DND-41 (cell line): ENCODE results near the gene ZCWPW2.

Source experiments
- ATAC-seq: fragments of 200-7000 bp; cut with Tn5 transposase; 3 replicates; pipeline ENCODE4 v1.9.1; 2021; ENCODE audit warnings: low read depth; ENCODE audit not compliant: insufficient read depth
- DNase-seq: peaks from one replicate; pipeline ENCODE4 v3.0.0-alpha.2; 2020
- H2AFZ ChIP-seq: 2 replicates; pipeline ENCODE4 v1.6.0; 2012; ENCODE audit warnings: low read depth, low read length
- H3K27ac ChIP-seq: 2 replicates; pipeline ENCODE4 v1.5.1; 2012; ENCODE audit warnings: low read length, inconsistent platforms
- H3K27me3 ChIP-seq: fragments of 200-600 bp; sonication (generic); 2 replicates; pipeline ENCODE4 v1.6.0; 2012; ENCODE audit warnings: low read length, mild to moderate bottlenecking, inconsistent platforms; ENCODE audit not compliant: insufficient read depth, poor library complexity
- H3K36me3 ChIP-seq: 2 replicates; pipeline ENCODE4 v1.5.1; 2012; ENCODE audit warnings: low read length, inconsistent platforms; ENCODE audit not compliant: insufficient read depth
- H3K4me1 ChIP-seq: 2 replicates; pipeline ENCODE4 v1.5.1; 2012; ENCODE audit warnings: mild to moderate bottlenecking, low read length; ENCODE audit not compliant: insufficient read depth
- H3K4me2 ChIP-seq: 2 replicates; pipeline ENCODE4 v1.6.0; 2012; ENCODE audit warnings: mild to moderate bottlenecking, moderate library complexity, low read length, inconsistent platforms; ENCODE audit not compliant: insufficient read depth
- H3K4me3 ChIP-seq, 2 experiments: fragments of 200-600 bp in 1 of 2; shearing (Covaris generic) in 1 of 2; 2 replicates each; pipeline ENCODE4 v1.5.1; 2012 to 2016; ENCODE audit warnings: inconsistent platforms in 2 of 2, low read length in 2 of 2, mild to moderate bottlenecking in 2 of 2, low read depth in 1 of 2, moderate library complexity in 1 of 2
- H3K79me2 ChIP-seq: 2 replicates; pipeline ENCODE4 v1.6.0; 2012; ENCODE audit warnings: low read length, inconsistent platforms; ENCODE audit not compliant: insufficient read depth
- H3K9ac ChIP-seq: 2 replicates; pipeline ENCODE4 v1.6.0; 2012; ENCODE audit warnings: low read depth, mild to moderate bottlenecking, inconsistent platforms, low read length, moderate library complexity
- H3K9me3 ChIP-seq: 2 replicates; pipeline ENCODE4 v1.5.1; 2012; ENCODE audit warnings: low read length, moderate library complexity, mild to moderate bottlenecking, inconsistent platforms; ENCODE audit not compliant: insufficient read depth, severe bottlenecking
- H4K20me1 ChIP-seq: 2 replicates; pipeline ENCODE4 v1.6.0; 2012; ENCODE audit warnings: low read length; ENCODE audit not compliant: insufficient read depth
- CTCF ChIP-seq: IDR thresholded peaks from 2 replicates; pipeline ENCODE4 v1.5.1; 2012; ENCODE audit warnings: borderline replicate concordance, low read length, moderate library complexity, mild to moderate bottlenecking; ENCODE audit not compliant: poor library complexity, severe bottlenecking; ENCODE audit errors: extremely low read depth
- EZH2 ChIP-seq: IDR thresholded peaks from 3 replicates; pipeline ENCODE4 v1.6.1; 2012; ENCODE audit warnings: borderline replicate concordance, low read depth, mild to moderate bottlenecking, moderate library complexity, low read length, inconsistent platforms; ENCODE audit not compliant: severe bottlenecking

ZCWPW2 gene

GRCh38 chr3:28556195-28556594 lies 207.7 kb downstream of the ZCWPW2 start:
- Histone ChIP-seq H3K27ac (no peak overlapping the region), H3K27me3 (no peaks in the 10 kb centered on the region), H3K9me3 (no peaks in the 10 kb centered on the region), H3K4me2 (no peak overlapping the region), H4K20me1 (no peaks in the 10 kb centered on the region), H2AFZ (no peak overlapping the region), H3K9ac (no peak overlapping the region), H3K4me3 (no peak overlapping the region), H3K79me2 (no peaks in the 10 kb centered on the region), H3K4me1 (no peaks in the 10 kb centered on the region), H3K36me3 (no peaks in the 10 kb centered on the region)
- ATAC-seq (no peak), DNase-seq (no peak)
- TF ChIP-seq CTCF: no peak
- no peak for TF ChIP-seq EZH2

DNA sequence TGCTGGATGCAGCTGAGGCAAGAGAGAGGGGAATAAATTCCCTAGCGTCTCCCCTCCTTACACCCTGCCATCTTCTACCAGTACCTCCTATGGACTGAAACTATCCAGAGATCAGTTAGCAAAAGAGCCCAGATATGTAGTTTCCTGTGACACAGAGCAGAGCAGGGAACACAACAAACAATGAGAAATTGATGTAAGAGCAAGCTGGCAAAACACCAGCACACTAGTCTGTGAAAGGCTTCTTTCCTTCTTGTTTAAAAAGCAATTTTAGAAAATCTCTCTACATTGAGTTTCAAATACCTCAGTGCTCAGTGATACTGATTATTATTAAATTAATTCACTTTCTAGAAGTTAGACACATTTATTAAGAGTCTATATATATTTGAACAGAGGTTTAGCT lies 215.7 kb downstream of the ZCWPW2 start:
- no peaks in the 10 kb centered on the region for H3K36me3 ChIP-seq
- H3K4me1 ChIP-seq: no peaks in the 10 kb centered on the region
- no peak overlapping the region for H3K27ac ChIP-seq
- H4K20me1 ChIP-seq: no peaks in the 10 kb centered on the region
- no peaks in the 10 kb centered on the region for H3K79me2 ChIP-seq
- TF ChIP-seq CTCF (no peak), EZH2 (no peak)
- no peak overlapping the region for H3K4me2 ChIP-seq
- H3K27me3 ChIP-seq: no peaks in the 10 kb centered on the region
- no peak overlapping the region for H3K4me3 ChIP-seq
- no peak overlapping the region for H3K9ac ChIP-seq
- no peak for ATAC-seq
- H2AFZ ChIP-seq: no peak overlapping the region
- no peaks in the 10 kb centered on the region for H3K9me3 ChIP-seq
- no peak for DNase-seq

DNA sequence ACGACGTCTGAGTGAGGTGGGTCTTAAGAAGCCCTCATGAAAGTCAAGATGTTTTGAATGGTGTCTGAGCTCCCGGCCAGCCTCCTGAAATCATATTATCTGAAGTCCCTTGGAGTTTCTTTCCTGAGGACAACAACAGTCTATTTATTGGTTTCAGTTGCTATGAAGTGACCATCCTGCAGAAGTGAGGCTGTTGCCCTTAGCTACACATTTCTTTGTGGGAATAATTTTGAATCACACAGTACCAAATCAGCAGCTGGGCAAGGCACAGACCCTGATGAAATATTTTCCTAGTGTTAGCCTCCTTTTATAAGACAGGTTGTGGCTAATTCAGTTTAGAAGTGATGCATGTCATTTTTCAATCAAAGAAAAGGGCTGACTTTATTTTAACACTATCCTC lies 220.8 kb downstream of the ZCWPW2 start:
- TF ChIP-seq EZH2: no peak
- no peak for TF ChIP-seq CTCF
- H3K27ac ChIP-seq: no peak overlapping the region
- no peaks in the 10 kb centered on the region for H3K79me2 ChIP-seq
- no peaks in the 10 kb centered on the region for H3K27me3 ChIP-seq
- ATAC-seq (no peak), DNase-seq (no peak)
- H3K36me3 ChIP-seq: no peaks in the 10 kb centered on the region
- H3K9me3 ChIP-seq: no peaks in the 10 kb centered on the region
- H3K4me1 ChIP-seq: no peaks in the 10 kb centered on the region
- H3K4me2 ChIP-seq: no peak overlapping the region
- H4K20me1 ChIP-seq: no peaks in the 10 kb centered on the region
- H2AFZ ChIP-seq: no peak overlapping the region
- no peak overlapping the region for H3K9ac ChIP-seq
- H3K4me3 ChIP-seq: no peak overlapping the region

GRCh38 chr3:28574036-28574435 lies 225.5 kb downstream of the ZCWPW2 start:
- no peak for DNase-seq
- Histone ChIP-seq H3K4me3 (no peak overlapping the region), H3K4me2 (no peak overlapping the region), H3K79me2 (no peaks in the 10 kb centered on the region), H3K4me1 (no peaks in the 10 kb centered on the region), H3K9me3 (peaks cover 3% of the 10 kb centered on the region), H3K9ac (no peak overlapping the region), H3K27me3 (no peaks in the 10 kb centered on the region), H2AFZ (no peak overlapping the region), H4K20me1 (no peaks in the 10 kb centered on the region), H3K36me3 (no peaks in the 10 kb centered on the region), H3K27ac (no peak overlapping the region)
- no peak for ATAC-seq
- TF ChIP-seq CTCF (no peak), EZH2 (no peak)
